ENCODE results near the gene C14orf119.

The C14orf119 gene

DNA sequence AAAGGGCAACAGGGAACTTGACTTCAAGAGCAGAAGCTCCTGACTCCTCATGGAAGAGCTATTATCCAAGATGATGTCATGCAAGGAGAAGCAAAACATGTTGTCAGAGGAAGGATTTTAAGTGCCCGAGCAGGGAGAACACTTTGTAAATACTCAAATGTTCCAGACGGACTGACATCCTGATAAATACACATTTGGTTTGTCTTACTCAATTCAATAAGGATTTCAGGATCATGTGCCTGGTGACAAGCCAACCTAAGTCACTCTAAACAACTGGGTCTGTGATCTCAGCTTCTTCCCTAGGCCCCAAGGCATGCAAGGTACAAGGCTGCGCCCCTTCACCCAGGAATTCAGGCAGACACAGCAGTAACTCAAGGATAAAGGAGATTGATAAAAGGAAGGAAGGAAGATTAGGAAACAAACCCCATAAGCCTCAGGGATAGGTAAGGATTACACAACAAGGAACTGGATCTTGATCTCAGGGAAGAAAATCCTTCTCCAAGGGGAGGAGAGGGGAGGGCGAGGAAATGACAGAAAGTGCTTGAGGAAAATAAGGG lies 50.6 kb downstream of the C14orf119 start:
- Histone ChIP-seq H3K9ac (ENCODE audit: low read depth, low read length) (no peak overlapping the region), H3K36me3 (ENCODE audit: insufficient read depth, low read length) (peaks cover 6% of the 10 kb centered on the region), H3K4me1 (ENCODE audit: insufficient read depth, low read length) (peaks cover 9% of the 10 kb centered on the region; the same call in 1 of the 2 replicates), H3K9me3 (ENCODE audit: control insufficient read depth, insufficient read depth, low read length) (no peaks in the 10 kb centered on the region)

DNA sequence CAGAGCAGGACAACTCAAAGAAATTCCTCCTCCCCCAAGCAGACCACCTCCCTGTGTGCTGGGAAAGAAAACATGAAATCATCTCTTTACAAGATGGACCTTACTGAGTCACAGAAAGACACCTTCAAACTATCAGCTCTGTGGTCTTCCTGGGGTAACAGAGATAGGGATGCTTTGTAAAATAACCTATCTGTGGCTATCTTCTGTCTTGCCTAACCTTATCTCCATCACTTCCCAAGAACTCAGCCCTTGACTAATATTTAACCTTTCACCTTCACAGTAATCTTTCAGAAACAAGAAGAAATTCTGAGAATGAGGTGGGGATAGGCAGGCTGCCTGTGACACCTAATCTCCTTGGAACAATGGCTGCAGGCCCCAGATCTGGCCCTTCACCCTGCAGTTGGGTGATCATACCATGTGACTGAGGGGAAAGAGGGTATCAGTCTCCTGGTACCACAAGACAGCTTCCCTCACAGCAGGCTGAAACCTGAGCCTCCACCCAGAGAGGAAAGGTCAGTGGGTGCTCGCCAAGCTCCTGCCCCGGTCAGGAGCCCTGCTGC lies 51.1 kb downstream of the C14orf119 start:
- peaks cover 6% of the 10 kb centered on the region for H3K36me3 ChIP-seq (ENCODE audit: insufficient read depth, low read length)
- no peaks in the 10 kb centered on the region for H3K9me3 ChIP-seq (ENCODE audit: control insufficient read depth, insufficient read depth, low read length)
- peaks cover 9% of the 10 kb centered on the region; the same call in 1 of the 2 replicates for H3K4me1 ChIP-seq (ENCODE audit: insufficient read depth, low read length)
- no peak overlapping the region for H3K9ac ChIP-seq (ENCODE audit: low read depth, low read length)

DNA sequence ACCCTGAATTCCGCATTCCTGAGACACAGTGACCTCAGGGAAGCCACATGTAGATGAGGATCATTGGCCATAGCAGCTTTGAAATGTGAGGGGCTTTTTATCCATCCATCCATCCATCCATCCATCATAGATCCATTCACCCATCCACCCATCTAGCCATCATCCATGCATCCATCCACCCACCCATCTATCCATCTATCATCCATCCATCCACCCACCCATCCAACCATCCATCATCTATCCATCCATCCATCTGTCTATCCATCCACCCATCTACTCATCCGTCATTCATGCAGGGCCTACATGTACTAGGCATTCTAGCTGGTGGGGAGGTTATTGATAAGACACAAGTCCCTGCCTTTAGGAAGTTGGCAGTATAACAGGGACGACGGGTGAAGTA lies 51.7 kb downstream of the C14orf119 start:
- peaks cover 9% of the 10 kb centered on the region; the same call in 1 of the 2 replicates for H3K4me1 ChIP-seq (ENCODE audit: insufficient read depth, low read length)
- no peaks in the 10 kb centered on the region for H3K9me3 ChIP-seq (ENCODE audit: control insufficient read depth, insufficient read depth, low read length)
- no peak overlapping the region for H3K9ac ChIP-seq (ENCODE audit: low read depth, low read length)
- H3K36me3 ChIP-seq (ENCODE audit: insufficient read depth, low read length), result peaks cover 6% of the 10 kb centered on the region

- H3K36me3 ChIP-seq (ENCODE audit: insufficient read depth, low read length), result peaks cover 6% of the 10 kb centered on the region
- peaks cover 9% of the 10 kb centered on the region; the same call in 1 of the 2 replicates for H3K4me1 ChIP-seq (ENCODE audit: insufficient read depth, low read length)
- no peak overlapping the region for H3K9ac ChIP-seq (ENCODE audit: low read depth, low read length)
- H3K9me3 ChIP-seq (ENCODE audit: control insufficient read depth, insufficient read depth, low read length), result no peaks in the 10 kb centered on the region
Measured at GRCh38 chr14:23147676-23148075, 52.4 kb downstream of the C14orf119 start.

DNA sequence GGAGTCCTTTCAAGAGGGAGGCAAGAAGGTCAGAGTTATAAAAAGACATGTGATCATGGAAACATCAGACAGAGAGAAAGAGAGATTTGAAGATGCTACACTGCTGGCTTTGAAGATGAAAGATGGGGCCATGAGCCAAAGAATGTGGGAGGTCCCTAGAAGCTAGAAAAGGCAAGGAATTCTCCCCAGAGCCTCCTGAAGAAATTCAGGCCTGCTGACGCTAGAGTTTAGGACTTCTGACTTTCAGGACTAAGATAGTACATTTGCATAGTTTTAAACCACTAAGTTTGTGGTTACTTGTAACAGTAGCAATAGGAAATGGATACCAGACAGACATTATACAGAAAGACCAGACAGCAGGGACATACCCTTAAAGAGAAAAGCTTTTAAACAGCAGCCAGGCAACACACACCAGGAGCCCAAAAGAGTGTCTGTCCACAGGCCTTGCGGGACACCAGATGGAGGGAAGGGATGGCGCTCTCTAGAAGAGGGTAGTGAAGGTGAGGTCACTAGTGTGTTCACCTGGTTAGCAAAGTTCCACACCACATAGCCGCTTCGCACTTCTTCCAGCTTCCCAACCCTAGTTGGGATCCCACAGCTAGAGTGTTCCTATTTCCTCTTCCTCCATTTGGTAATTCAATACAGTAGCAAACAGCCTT lies 53.4 kb downstream of the C14orf119 start:
- Histone ChIP-seq H3K4me1 (ENCODE audit: insufficient read depth, low read length) (peaks cover 11% of the 10 kb centered on the region; the same call in 1 of the 2 replicates), H3K9ac (ENCODE audit: low read depth, low read length) (no peak overlapping the region), H3K9me3 (ENCODE audit: control insufficient read depth, insufficient read depth, low read length) (no peaks in the 10 kb centered on the region), H3K36me3 (ENCODE audit: insufficient read depth, low read length) (peaks cover 2% of the 10 kb centered on the region; the same call in 1 of the 2 replicates)

- no peaks in the 10 kb centered on the region for H3K9me3 ChIP-seq (ENCODE audit: control insufficient read depth, insufficient read depth, low read length)
- H3K36me3 ChIP-seq (ENCODE audit: insufficient read depth, low read length), result peaks cover 2% of the 10 kb centered on the region; the same call in 1 of the 2 replicates
- peaks cover 21% of the 10 kb centered on the region; the same call in 1 of the 2 replicates for H3K4me1 ChIP-seq (ENCODE audit: insufficient read depth, low read length)
- H3K9ac ChIP-seq (ENCODE audit: low read depth, low read length), result no peak overlapping the region
Measured at GRCh38 chr14:23149745-23150144, 54.4 kb downstream of the C14orf119 start.
